GM18909 (cell line): ENCODE data around the gene SCN8A.

Experiments
- ATAC-seq: cut with Tn5 transposase; IDR thresholded peaks from one replicate; pipeline ENCODE4 v1.9.1; 2021; ENCODE audit warnings: mild to moderate bottlenecking; ENCODE audit not compliant: unreplicated experiment, poor library complexity

SCN8A gene

GRCh38 chr12:51798501-51798900 is 207.5 kb downstream of the SCN8A start:
- no peak for ATAC-seq

- no peak for ATAC-seq
Measured at GRCh38 chr12:51801027-51801426, 210.0 kb downstream of the SCN8A start.

- no peak for ATAC-seq
Measured at GRCh38 chr12:51806896-51807295, 215.9 kb downstream of the SCN8A start.

GRCh38 chr12:51809193-51809592 is 218.2 kb downstream of the SCN8A start:
- ATAC-seq, result no peak

GRCh38 chr12:51811203-51812202 is 220.5 kb downstream of the SCN8A start:
- ATAC-seq, result no peak

- ATAC-seq, result no peak
Measured at GRCh38 chr12:51812871-51813270, 221.8 kb downstream of the SCN8A start.

- ATAC-seq, result no peak
Measured at GRCh38 chr12:51813931-51814310, 222.9 kb downstream of the SCN8A start.

GRCh38 chr12:51814311-51815088 is 223.5 kb downstream of the SCN8A start:
- ATAC-seq, result peak; percentile 51

- ATAC-seq, result no peak
Measured at GRCh38 chr12:51815571-51815970, 224.5 kb downstream of the SCN8A start.

GRCh38 chr12:51817027-51817953 is 226.3 kb downstream of the SCN8A start:
- no peak for ATAC-seq

GRCh38 chr12:51818086-51818485 is 227.1 kb downstream of the SCN8A start:
- no peak for ATAC-seq

- ATAC-seq, result no peak
Measured at GRCh38 chr12:51818566-51819300, 227.7 kb downstream of the SCN8A start.

GRCh38 chr12:51819736-51820525 is 228.9 kb downstream of the SCN8A start:
- no peak for ATAC-seq

GRCh38 chr12:51820526-51821439 is 229.8 kb downstream of the SCN8A start:
- ATAC-seq, result no peak

GRCh38 chr12:51821440-51822260 is 230.6 kb downstream of the SCN8A start:
- ATAC-seq, result no peak

- ATAC-seq, result no peak
Measured at GRCh38 chr12:51822261-51822616, 231.2 kb downstream of the SCN8A start.

GRCh38 chr12:51822956-51823355 is 231.9 kb downstream of the SCN8A start:
- no peak for ATAC-seq
